ENCODE measurements around the gene RAB23.

DNA sequence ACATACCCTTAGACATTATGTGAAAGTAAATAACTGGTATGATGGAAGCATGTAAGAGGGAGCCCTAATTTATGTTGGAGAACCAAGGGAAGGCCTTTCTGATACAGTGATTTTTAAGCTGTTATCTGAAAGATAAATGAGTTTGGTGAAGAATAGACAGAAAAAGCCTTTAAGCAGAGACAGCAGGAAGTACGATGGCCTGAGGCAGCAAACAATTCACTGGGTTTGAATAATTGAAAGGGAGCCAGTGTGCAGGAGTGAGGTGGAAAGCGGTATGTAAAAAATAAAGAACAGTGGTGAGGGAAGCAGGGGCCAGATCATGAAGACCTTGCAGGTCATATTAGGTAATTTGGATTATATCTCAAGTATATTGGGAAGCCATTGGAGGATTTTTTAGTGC is 4.1 kb upstream of the RAB23 start:
- TF ChIP-seq, protein P1, sequence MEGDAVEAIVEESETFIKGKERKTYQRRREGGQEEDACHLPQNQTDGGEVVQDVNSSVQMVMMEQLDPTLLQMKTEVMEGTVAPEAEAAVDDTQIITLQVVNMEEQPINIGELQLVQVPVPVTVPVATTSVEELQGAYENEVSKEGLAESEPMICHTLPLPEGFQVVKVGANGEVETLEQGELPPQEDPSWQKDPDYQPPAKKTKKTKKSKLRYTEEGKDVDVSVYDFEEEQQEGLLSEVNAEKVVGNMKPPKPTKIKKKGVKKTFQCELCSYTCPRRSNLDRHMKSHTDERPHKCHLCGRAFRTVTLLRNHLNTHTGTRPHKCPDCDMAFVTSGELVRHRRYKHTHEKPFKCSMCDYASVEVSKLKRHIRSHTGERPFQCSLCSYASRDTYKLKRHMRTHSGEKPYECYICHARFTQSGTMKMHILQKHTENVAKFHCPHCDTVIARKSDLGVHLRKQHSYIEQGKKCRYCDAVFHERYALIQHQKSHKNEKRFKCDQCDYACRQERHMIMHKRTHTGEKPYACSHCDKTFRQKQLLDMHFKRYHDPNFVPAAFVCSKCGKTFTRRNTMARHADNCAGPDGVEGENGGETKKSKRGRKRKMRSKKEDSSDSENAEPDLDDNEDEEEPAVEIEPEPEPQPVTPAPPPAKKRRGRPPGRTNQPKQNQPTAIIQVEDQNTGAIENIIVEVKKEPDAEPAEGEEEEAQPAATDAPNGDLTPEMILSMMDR (IDR thresholded peaks at IDR 0.05), result no peak
- no peak for TF ChIP-seq POLR2A (IDR thresholded peaks at IDR 0.05)

Measured in uterus (tissue), 2 donors.